GM21717 (cell line): Measurements from ENCODE around the gene PSD.
"Not testable (repeated sequence)": the region's sequence is repeated elsewhere in the genome, so short reads cannot be mapped to it uniquely, and the experiment has no call there.

Experiments used
- ATAC-seq: cut with Tn5 transposase; IDR thresholded peaks from one replicate; pipeline ENCODE4 v1.9.1; 2021; ENCODE audit warnings: mild to moderate bottlenecking, moderate library complexity; ENCODE audit not compliant: unreplicated experiment

Gene PSD

GRCh38 chr10:102418622-102419268 is at the start of gene PSD:
Gene PSD (minus strand): TSS chr10:102418785. CDS start chr10:102417038, 1,747 bp downstream.
- ATAC-seq, result no peak

DNA sequence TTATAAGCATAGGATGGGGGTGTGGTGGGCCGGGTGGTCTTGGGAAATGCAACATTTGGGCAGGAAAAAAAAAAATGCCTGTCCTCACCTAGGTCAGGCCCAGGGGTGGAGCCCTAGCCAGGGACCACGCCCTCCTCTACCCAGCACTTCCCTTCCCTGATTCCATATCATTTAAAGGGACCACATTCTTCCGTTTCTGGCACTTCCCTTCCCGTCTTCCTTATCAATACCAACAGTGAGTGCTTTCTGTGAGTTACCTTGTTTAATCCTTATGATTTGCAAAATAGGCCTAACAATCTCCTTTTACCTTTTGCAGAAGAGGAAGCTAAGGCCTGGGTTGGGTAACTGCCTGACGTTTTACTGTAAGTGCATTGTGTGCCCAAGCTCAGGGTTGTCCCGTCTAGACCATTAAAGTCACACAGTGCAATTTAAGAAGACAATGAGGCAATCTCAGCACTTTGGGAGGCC is 49.4 kb upstream of the PSD start:
- no peak for ATAC-seq

DNA sequence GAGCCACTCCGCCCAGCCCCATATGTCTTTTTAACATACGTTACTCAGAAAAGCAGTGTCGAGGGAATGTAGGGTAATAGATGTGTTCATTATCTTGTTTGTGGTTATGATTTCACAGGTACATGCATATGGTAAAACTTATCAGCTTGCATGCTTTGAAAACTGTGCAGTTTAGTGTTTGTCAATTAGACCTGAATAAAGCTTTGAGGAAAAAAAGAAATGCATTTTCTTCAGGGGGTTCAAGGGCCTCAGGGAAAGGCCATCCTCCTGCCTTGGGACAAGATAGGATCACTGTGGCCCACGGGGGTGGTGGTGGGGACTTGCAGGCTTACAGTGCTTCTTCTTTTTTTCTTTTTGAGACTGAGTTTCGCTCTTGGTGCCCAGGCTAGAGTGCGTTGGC is 48.7 kb upstream of the PSD start:
- ATAC-seq, result no peak

GRCh38 chr10:102465466-102465865 is 46.9 kb upstream of the PSD start:
- ATAC-seq, result no peak

GRCh38 chr10:102463983-102464382 is 45.4 kb upstream of the PSD start:
- no peak for ATAC-seq

DNA sequence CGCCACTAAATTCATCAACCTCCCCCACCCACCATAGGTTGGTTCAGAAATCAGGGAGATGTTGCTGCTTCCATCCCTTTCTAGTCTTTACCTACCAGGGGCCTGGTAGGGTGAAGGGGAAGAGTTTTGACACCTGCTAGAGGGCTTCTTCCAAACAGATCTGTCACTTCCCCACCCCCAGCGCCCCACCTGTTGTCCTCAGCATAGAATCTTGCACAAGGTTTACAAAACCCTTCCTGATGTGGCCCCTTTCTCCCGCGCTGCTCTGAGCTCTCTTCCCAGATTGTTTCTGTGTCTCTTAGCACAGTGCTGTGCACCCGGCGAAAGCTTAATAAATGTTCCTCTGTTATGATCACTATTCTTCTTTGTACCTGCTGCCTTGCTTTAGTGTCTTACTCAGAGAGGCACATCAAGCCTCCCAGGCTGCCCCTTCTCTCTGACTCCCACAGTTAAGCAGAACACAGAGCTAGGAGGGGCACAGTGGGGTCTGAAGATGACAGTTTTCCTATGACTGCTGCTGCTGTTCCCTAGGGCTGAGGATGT is 44.0 kb upstream of the PSD start:
- no peak for ATAC-seq

DNA sequence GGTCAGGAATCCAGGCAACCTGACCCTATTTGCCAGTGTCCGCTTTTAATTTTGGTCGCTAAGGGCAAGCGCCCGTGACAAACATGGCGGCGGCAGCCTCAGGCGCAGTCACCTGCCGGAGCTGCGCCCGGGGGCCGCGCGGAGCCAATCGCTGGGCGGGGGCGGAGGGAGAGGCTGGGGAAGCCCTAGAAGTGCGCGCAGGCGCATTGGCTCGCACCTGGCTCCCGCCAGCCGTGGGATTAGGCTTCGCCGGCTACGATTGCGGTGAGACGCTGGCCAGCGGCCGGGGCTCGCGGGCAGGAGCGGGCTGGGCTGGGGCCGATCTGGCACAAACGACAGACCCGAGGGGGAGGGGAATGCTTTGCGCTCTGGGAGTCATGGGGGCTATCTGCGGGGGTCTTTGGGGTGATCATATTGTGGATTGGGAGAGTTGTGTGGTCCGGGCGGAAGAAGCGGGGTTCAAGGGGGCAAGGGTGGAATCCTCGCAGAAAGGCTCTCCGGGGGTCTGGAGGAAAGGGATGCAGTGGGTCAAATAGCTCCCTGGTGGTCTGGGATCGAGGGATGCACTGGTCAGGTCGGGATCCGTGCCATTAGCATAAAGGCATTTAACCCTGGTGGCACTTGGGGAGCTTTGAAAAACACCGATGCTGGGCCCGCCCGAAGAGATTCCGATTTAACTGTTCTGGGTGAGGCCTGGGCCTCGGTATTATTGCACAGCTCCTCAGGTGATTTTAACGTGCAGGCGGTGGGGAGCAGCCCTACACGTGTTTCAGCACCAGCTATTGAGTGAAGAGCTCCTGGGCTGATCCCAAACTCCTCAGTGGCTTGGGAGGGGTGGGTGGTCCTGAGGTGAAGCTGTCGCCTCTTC is 42.8 kb upstream of the PSD start:
- ATAC-seq, result peak; percentile 63

DNA sequence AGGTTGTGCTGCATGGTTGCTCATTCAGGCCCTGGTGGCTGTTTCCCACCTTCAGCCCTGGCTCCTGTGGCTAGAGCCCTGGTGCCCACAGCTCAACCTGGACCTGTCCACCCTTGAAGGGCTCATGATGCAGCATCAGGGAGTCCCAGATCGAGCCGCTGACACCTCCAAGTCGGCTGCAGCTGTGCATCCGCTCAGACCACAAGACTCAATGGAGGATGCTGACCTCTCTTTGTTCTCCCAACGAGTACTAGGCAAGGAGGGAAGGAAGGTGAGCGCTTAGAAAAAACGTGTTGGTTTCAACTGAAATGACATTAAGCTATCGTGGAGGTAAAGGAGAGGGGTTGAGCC is 42.2 kb upstream of the PSD start:
- ATAC-seq, result peak; percentile 18

DNA sequence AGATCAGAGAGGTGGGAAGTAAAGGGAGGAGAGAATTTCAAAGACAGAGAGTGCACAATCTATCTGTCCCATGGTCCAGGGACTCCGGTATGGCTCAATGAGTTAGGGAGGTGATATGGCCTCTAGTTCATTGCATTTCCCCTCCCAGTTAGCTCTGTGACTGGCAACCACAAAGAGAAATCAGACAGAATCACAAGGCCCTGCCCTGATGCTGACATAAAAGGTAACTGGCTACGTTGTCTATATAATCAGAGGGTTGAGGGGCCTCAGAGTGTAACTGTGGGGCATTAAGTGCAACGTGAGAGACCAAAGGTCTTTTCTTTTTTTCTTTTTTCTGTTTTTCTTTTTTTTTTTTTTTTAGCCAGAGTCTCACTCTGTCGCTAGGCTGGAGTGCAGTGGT is 40.1 kb upstream of the PSD start:
- ATAC-seq, result no peak

GRCh38 chr10:102457591-102458150 is 39.1 kb upstream of the PSD start:
- no peak for ATAC-seq

DNA sequence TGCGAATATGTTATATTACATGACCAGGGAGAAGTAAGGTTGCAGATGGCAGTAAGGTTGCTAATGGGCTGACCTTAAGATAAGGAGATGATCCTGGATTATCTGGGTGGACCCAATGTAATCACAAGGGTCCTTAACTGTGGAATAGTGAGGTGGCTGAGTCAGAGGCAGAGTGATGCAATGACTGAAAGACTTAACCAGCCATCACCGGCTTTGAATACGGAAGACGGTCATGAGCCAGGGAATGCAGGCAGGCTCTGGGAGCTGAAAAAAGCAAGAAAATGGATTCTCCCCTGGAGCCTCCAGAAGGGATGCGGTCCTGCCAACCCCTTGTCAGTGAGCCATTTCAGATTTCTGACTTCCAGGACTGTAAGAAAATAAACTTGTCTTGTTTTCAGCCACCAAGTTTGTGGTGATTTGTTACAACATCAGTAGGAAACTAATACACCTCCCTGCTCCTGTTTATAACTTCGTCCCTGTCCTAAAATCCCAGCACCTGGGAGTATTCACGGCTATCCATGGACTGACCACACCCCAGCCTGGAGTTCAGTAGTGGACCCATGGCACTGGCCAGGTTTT is 37.4 kb upstream of the PSD start:
- no peak for ATAC-seq

- not testable (repeated sequence) for ATAC-seq
These were observed 36.3 kb upstream of the PSD start for GRCh38 chr10:102454662-102455487.

GRCh38 chr10:102453502-102453901 is 34.9 kb upstream of the PSD start:
- no peak for ATAC-seq

GRCh38 chr10:102452672-102453340 is 34.2 kb upstream of the PSD start:
- no peak for ATAC-seq

DNA sequence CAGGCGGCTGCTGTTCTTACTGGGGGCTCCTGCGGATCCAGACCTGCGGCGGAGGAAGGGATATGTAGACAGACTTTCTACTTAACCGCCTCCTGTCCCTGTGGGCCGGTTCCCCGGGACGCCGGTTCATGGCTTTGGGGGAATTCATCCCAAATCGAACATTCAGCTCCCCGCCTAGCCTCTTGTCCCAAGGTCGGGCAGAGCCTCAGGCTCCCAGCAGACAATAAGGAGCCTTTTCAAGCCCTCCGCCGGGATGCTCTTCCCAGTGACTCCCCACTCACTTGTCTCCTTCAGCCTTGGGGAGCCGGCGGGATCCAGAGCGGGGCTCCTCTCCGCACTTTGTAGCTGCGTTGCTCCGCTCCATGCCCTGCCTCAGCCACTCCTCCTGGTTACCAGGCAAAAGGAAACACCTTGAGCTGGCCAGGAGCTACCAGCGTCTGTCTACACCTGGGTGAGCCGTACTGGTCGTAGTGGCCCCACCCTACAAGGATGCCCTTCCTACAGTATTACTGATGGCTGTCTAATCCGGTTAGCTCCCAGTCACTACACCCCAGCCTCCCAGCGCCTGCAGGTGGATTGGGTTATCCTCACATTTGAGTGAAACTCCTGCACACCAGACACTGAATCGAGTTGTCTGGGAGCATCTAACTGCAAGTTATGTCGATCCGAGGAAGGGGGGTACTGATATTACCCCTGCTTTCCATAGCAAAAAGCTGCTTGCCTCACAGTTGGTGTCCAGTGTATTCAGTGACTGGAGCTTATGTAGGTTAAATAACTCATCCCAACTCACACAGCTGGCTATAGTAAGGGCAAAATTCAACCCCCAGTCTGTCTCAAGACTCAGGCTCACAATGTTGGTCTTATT is 32.8 kb upstream of the PSD start, which contains the start of gene C10orf95:
Gene C10orf95, minus strand, starts transcription at position 439 of the 865 bp plus-strand sequence. CDS start 450 bp downstream, outside the sequence.
- no peak for ATAC-seq

- ATAC-seq, result peak; percentile 62
These were observed 32.0 kb upstream of the PSD start for GRCh38 chr10:102450374-102451104.

DNA sequence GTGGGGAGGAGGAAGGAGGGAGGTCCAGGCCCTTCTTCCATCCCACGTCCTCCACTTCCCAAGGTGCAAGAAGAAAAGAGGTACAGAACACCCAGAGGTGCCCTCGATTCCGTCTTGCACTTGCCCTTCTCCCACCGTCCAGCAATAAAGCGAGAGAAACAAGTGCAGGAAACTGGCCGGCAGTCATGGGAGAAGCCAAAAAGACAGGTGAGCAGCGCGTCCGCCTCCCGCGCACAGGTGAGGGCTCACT is 31.5 kb upstream of the PSD start:
- no peak for ATAC-seq

GRCh38 chr10:102449321-102450123 is 30.9 kb upstream of the PSD start:
- ATAC-seq, result peak; percentile 50
